Head of caudate nucleus (tissue), 42 donors: ENCODE measurements around the gene MYO1F.

Experiments used
- DNase-seq, 42 donors: peaks; one replicate each; pipeline versions ENCODE4 v3.0.0 to v3.0.0-alpha.2; 2020 to 2021; ENCODE audit warnings: mixed read lengths in 7 of 42
- intact Hi-C: fragments of 100-400 bp; cut with DNase I; formaldehyde crosslinking; loops from one replicate; pipeline ENCODE4 v1.15.0; 2022

Gene MYO1F

GRCh38 chr19:8485561-8486371, 91.5 kb downstream of the MYO1F start:
- intact Hi-C loops: no loop called here
- DNase-seq: no peak

- DNase-seq: peak in 24 of 42 donors; percentile 13 to 60 (median 40)
- intact Hi-C loops: no loop called here
Observed at GRCh38 chr19:8484331-8484894, 92.8 kb downstream of the MYO1F start.

GRCh38 chr19:8483165-8483564, 94.1 kb downstream of the MYO1F start:
- intact Hi-C loops: no loop called here

GRCh38 chr19:8482696-8483095, 94.5 kb downstream of the MYO1F start:
- intact Hi-C loops: no loop called here
- peak in 2 of 42 donors; percentile 12 to 18 for DNase-seq

More at GRCh38 chr19:8483165-8483564, 94.1 kb downstream of the MYO1F start:
- peak in 3 of 42 donors; percentile 10 to 37 (median 13) for DNase-seq

- peak in 2 of 42 donors; percentile 12 to 29 for DNase-seq
- intact Hi-C loops: no loop called here
Observed at GRCh38 chr19:8481616-8482015, 95.6 kb downstream of the MYO1F start.

- peak in 2 of 42 donors; percentile 7 to 15 for DNase-seq
- intact Hi-C loops: no loop called here
Observed at GRCh38 chr19:8481201-8481600, 96.0 kb downstream of the MYO1F start.

- peak in 1 of 42 donors; percentile 36 for DNase-seq
- intact Hi-C loops: no loop called here
Observed at GRCh38 chr19:8478598-8478997, 98.6 kb downstream of the MYO1F start.

- peak in 1 of 42 donors; percentile 1 for DNase-seq
- intact Hi-C loops: no loop called here
Observed at GRCh38 chr19:8477889-8478288, 99.4 kb downstream of the MYO1F start.

GRCh38 chr19:8476524-8476923, 100.7 kb downstream of the MYO1F start:
- intact Hi-C loops: no loop called here
- peak in 33 of 42 donors; percentile 15 to 85 (median 56) for DNase-seq

GRCh38 chr19:8475005-8475404, 102.2 kb downstream of the MYO1F start:
- peak in 1 of 42 donors; percentile 11 for DNase-seq
- intact Hi-C loops: no loop called here

GRCh38 chr19:8473648-8474476, 103.4 kb downstream of the MYO1F start:
- peak in 2 of 42 donors; percentile 13 to 26 for DNase-seq
- intact Hi-C loops: no loop called here
